Type B pancreatic cell (in vitro differentiated cells): ENCODE results near the gene HCK. TPM values are rescaled to one million over a fixed set of nuclear protein-coding genes. Genes with fewer than 3 reads are reported as not detected.

Experiments
- DNase-seq: peaks from one replicate; pipeline ENCODE4 v3.0.0; 2021; ENCODE audit warnings: mixed read lengths; ENCODE audit not compliant: unreplicated experiment; ENCODE audit errors: extremely low spot score
- H3K27ac Mint-ChIP-seq: 2 replicates; pipeline ENCODE4 v1.8.0; 2021; ENCODE audit warnings: mild to moderate bottlenecking, mixed read lengths
- H3K27me3 Mint-ChIP-seq: 2 replicates; pipeline ENCODE4 v1.8.0; 2021; ENCODE audit warnings: mixed read lengths
- H3K36me3 Mint-ChIP-seq: 2 replicates; pipeline ENCODE4 v1.8.0; 2021; ENCODE audit warnings: mixed read lengths
- H3K4me1 Mint-ChIP-seq: one replicate; pipeline ENCODE4 v1.8.0; 2021; ENCODE audit warnings: mixed read lengths; ENCODE audit not compliant: unreplicated experiment
- H3K4me3 Mint-ChIP-seq: 2 replicates; pipeline ENCODE4 v1.8.0; 2021; ENCODE audit warnings: mild to moderate bottlenecking, mixed read lengths
- H3K9me3 Mint-ChIP-seq: 2 replicates; pipeline ENCODE4 v1.8.0; 2021; ENCODE audit warnings: mixed read lengths
- CTCF ChIP-seq: fragments of 200-600 bp; sonication (generic); conservative IDR thresholded peaks from 2 replicates; pipeline ENCODE4 v1.5.0; 2021; ENCODE audit warnings: antibody characterized with exemption, mild to moderate bottlenecking
- total RNA-seq: library from RNA; stranded (reverse); gene quantifications from 2 replicates; pipeline ENCODE4 v1.2.1, GENCODE V29; 2021; ENCODE audit warnings: low replicate concordance

HCK gene
- total RNA-seq, 1 donor from 2014 or later: not detected

GRCh38 chr20:32071395-32072167 is 19.5 kb downstream of the HCK start:
- H3K9me3 Mint-ChIP-seq: no peaks in the 10 kb centered on the region
- TF ChIP-seq CTCF: no peak
- DNase-seq: no peak
- H3K27ac Mint-ChIP-seq: no peak overlapping the region
- H3K27me3 Mint-ChIP-seq: peaks cover 59% of the 10 kb centered on the region
- peaks cover 7% of the 10 kb centered on the region for H3K4me1 Mint-ChIP-seq
- no peak overlapping the region for H3K4me3 Mint-ChIP-seq
- no peaks in the 10 kb centered on the region for H3K36me3 Mint-ChIP-seq

- Mint-ChIP-seq H3K27ac (no peak overlapping the region), H3K36me3 (no peaks in the 10 kb centered on the region), H3K27me3 (peaks cover 57% of the 10 kb centered on the region), H3K4me1 (peaks cover 4% of the 10 kb centered on the region), H3K9me3 (no peaks in the 10 kb centered on the region), H3K4me3 (no peak overlapping the region)
- DNase-seq: no peak
- no peak for TF ChIP-seq CTCF
These were observed 20.2 kb downstream of the HCK start for GRCh38 chr20:32072168-32072750.

- no peak overlapping the region for H3K27ac Mint-ChIP-seq
- TF ChIP-seq CTCF: no peak
- no peaks in the 10 kb centered on the region for H3K36me3 Mint-ChIP-seq
- H3K9me3 Mint-ChIP-seq: no peaks in the 10 kb centered on the region
- DNase-seq: no peak
- peaks cover 58% of the 10 kb centered on the region for H3K27me3 Mint-ChIP-seq
- H3K4me3 Mint-ChIP-seq: no peak overlapping the region
- no peaks in the 10 kb centered on the region for H3K4me1 Mint-ChIP-seq
These were observed 23.5 kb downstream of the HCK start for GRCh38 chr20:32075534-32075933.

GRCh38 chr20:32077190-32077589 is 25.1 kb downstream of the HCK start:
- Mint-ChIP-seq H3K27ac (no peak overlapping the region), H3K9me3 (no peaks in the 10 kb centered on the region), H3K4me1 (no peaks in the 10 kb centered on the region), H3K27me3 (peaks cover 58% of the 10 kb centered on the region), H3K36me3 (no peaks in the 10 kb centered on the region), H3K4me3 (no peak overlapping the region)
- DNase-seq: no peak
- no peak for TF ChIP-seq CTCF

- H3K27ac Mint-ChIP-seq: no peak overlapping the region
- no peak overlapping the region for H3K4me3 Mint-ChIP-seq
- DNase-seq: no peak
- peaks cover 64% of the 10 kb centered on the region for H3K27me3 Mint-ChIP-seq
- no peaks in the 10 kb centered on the region for H3K36me3 Mint-ChIP-seq
- H3K4me1 Mint-ChIP-seq: no peaks in the 10 kb centered on the region
- H3K9me3 Mint-ChIP-seq: no peaks in the 10 kb centered on the region
- no peak for TF ChIP-seq CTCF
These were observed 26.3 kb downstream of the HCK start for GRCh38 chr20:32078322-32078721.
